Endodermal cell (in vitro differentiated cells): ENCODE results near the gene HHAT. TPM values are rescaled to one million over a fixed set of nuclear protein-coding genes. Genes with fewer than 3 reads are reported as not detected.
"Not testable (repeated sequence)": the region's sequence is repeated elsewhere in the genome, so short reads cannot be mapped to it uniquely, and the experiment has no call there.

Experiments
- DNase-seq: peaks from one replicate; pipeline ENCODE4 v3.0.0-alpha.2; 2017
- H3K27ac ChIP-seq: 2 replicates; pipeline ENCODE4 v1.5.1; 2013; ENCODE audit warnings: mild to moderate bottlenecking, low read depth, low read length, moderate library complexity
- H3K27me3 ChIP-seq: 2 replicates; pipeline ENCODE4 v1.6.1; 2013; ENCODE audit warnings: mild to moderate bottlenecking, low read length, moderate library complexity; ENCODE audit not compliant: insufficient read depth, control insufficient read depth, poor library complexity, severe bottlenecking
- H3K36me3 ChIP-seq: 2 replicates; pipeline ENCODE4 v1.7.0; 2013; ENCODE audit warnings: mild to moderate bottlenecking, low read length, moderate library complexity; ENCODE audit not compliant: control insufficient read depth, insufficient read depth
- H3K4me1 ChIP-seq: one replicate; pipeline ENCODE4 v1.7.0; 2013; ENCODE audit warnings: low read length; ENCODE audit not compliant: control insufficient read depth, insufficient read depth
- H3K4me3 ChIP-seq: 2 replicates; pipeline ENCODE4 v1.5.1; 2013; ENCODE audit warnings: mild to moderate bottlenecking, low read length, moderate library complexity
- H3K9ac ChIP-seq: 2 replicates; pipeline ENCODE4 v1.6.1; 2013; ENCODE audit warnings: mild to moderate bottlenecking, low read length, moderate library complexity; ENCODE audit not compliant: poor library complexity, severe bottlenecking; ENCODE audit errors: extremely low read depth
- H3K9me3 ChIP-seq: 2 replicates; pipeline ENCODE4 v1.6.1; 2013; ENCODE audit warnings: mild to moderate bottlenecking, low read length, moderate library complexity; ENCODE audit not compliant: control insufficient read depth
- H3K27ac Mint-ChIP-seq: 2 replicates; pipeline ENCODE4 v1.8.0; 2020; ENCODE audit warnings: mixed read lengths
- H3K27me3 Mint-ChIP-seq: 2 replicates; pipeline ENCODE4 v1.8.0; 2021; ENCODE audit warnings: mild to moderate bottlenecking, mixed read lengths; ENCODE audit not compliant: insufficient read depth
- H3K36me3 Mint-ChIP-seq: 2 replicates; pipeline ENCODE4 v1.8.0; 2020; ENCODE audit warnings: low read depth, mixed read lengths
- H3K4me1 Mint-ChIP-seq: 2 replicates; pipeline ENCODE4 v1.8.0; 2020; ENCODE audit warnings: mixed read lengths
- H3K4me3 Mint-ChIP-seq: 2 replicates; pipeline ENCODE4 v1.8.0; 2020; ENCODE audit warnings: mild to moderate bottlenecking, moderate library complexity, mixed read lengths
- H3K9me3 Mint-ChIP-seq: 2 replicates; pipeline ENCODE4 v1.8.0; 2020; ENCODE audit warnings: mild to moderate bottlenecking, mixed read lengths
- WGBS, 2 experiments: methylation state at CpG; one replicate each; pipeline versions ENCODE4 v1.1.5 to v1.1.7; 2013; ENCODE audit warnings: missing lambda C conversion rate in 2 of 2, mixed read lengths in 1 of 2; ENCODE audit not compliant: insufficient coverage in 1 of 2, insufficient read length in 1 of 2; 5-methylcytosine and 5-hydroxymethylcytosine counted together
- total RNA-seq, 2 donors: library from RNA; stranded (reverse); fragmentation: NEBNext Ultra II Directional in 1 of 2; extraction: Animal tissue kit (Norgen Biotek cat#: 25700) in 1 of 2; gene quantifications; 2 replicates in 1 of 2; 3 replicates in 1 of 2; pipeline ENCODE4 v1.2.1, GENCODE V29; 2021
- TF ChIP-seq, protein P1 (sequence below): fragments of 200-600 bp; sonication (generic); conservative IDR thresholded peaks from 2 replicates; pipeline ENCODE4 v1.5.0; 2021; ENCODE audit warnings: antibody characterized with exemption, mild to moderate bottlenecking

Gene HHAT
- total RNA-seq, 2 donors from 2014 or later = 6.9 to 9.8 TPM

DNA sequence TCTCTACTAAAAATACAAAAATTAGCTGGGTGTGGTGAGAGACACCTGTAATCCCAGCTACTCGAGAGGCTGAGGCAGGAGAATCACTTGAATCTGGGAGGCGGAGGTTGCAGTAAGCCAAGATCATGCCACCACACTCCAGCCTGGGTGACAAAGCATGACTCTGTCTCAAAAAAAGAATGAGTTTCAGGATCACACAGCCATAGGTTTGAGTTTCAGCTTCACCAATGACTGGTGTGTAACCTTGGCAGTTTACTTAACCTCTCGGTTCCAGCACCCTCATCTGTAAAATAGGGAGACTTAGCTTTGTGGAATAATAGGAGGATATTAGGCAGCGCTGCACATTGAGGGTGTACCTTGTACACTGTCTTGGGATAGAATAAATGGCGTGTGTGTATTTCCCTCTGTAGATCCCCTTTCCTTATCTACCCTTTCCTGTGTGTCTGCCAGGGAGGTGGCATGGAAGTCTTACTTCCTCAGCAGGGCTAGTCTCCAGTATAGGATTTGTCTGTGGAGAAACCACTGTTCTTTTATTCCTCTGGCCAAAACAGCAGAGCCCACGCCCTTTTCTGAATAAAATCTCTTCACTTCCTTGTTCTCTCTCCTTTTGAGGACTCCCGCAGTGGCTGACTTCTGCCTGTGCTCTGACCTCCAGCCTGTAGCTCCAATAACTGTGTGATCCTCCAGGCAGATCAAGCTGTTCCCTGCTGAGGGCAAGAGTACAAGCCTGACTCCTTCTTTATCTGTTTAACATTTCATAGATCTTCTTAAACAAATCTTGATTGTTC lies 90.4 kb downstream of the HHAT start:
- H3K27me3 ChIP-seq = no peaks in the 10 kb centered on the region
- WGBS, 2 experiments = 85% methylated on average over 5 to 7 of the region's 7 CpGs
- no peaks in the 10 kb centered on the region for H3K27me3 Mint-ChIP-seq

DNA sequence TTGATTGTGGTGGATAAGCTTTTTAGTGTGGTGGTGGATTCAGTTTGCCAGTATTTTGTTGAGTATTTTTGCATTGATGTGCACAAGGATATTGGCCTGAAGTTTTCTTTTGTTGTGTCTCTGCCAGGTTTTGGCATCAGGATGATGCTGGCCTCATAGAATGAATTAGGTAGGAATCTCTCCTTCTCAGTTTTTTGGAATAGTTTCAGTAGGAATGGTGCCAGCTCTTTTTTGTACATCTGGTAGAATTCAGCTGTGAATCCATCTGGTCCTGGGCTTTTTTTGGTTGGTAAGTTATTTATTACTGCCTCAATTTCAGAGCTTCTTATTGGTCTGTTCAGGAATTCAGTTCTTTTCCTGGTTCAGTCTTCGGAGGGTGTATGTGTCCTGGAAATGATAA lies 98.0 kb downstream of the HHAT start:
- H3K27me3 ChIP-seq, H3K9me3 Mint-ChIP-seq, H3K36me3 ChIP-seq, H3K4me3 Mint-ChIP-seq, DNase-seq, H3K27me3 Mint-ChIP-seq, H3K4me3 ChIP-seq, H3K9me3 ChIP-seq, H3K27ac Mint-ChIP-seq, H3K36me3 Mint-ChIP-seq, H3K9ac ChIP-seq, H3K4me1 Mint-ChIP-seq, H3K4me1 ChIP-seq, H3K27ac ChIP-seq: not testable (repeated sequence)
- no CpG with 5 or more reads among the region's 1 CpG for WGBS, 2 experiments

More for the DNA sequence above, 90.4 kb downstream of the HHAT start:
- Histone ChIP-seq H3K36me3 (no peaks in the 10 kb centered on the region), H3K4me3 (no peak overlapping the region), H3K9ac (no peak overlapping the region), H3K9me3 (peaks cover 4% of the 10 kb centered on the region), H3K4me1 (peaks cover 6% of the 10 kb centered on the region), H3K27ac (no peak overlapping the region)
- Mint-ChIP-seq H3K36me3 (no peaks in the 10 kb centered on the region), H3K4me1 (peaks cover 7% of the 10 kb centered on the region), H3K9me3 (no peaks in the 10 kb centered on the region), H3K4me3 (no peak overlapping the region), H3K27ac (no peak overlapping the region)
- no peak for DNase-seq
- TF ChIP-seq, protein P1, sequence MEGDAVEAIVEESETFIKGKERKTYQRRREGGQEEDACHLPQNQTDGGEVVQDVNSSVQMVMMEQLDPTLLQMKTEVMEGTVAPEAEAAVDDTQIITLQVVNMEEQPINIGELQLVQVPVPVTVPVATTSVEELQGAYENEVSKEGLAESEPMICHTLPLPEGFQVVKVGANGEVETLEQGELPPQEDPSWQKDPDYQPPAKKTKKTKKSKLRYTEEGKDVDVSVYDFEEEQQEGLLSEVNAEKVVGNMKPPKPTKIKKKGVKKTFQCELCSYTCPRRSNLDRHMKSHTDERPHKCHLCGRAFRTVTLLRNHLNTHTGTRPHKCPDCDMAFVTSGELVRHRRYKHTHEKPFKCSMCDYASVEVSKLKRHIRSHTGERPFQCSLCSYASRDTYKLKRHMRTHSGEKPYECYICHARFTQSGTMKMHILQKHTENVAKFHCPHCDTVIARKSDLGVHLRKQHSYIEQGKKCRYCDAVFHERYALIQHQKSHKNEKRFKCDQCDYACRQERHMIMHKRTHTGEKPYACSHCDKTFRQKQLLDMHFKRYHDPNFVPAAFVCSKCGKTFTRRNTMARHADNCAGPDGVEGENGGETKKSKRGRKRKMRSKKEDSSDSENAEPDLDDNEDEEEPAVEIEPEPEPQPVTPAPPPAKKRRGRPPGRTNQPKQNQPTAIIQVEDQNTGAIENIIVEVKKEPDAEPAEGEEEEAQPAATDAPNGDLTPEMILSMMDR = no peak

DNA sequence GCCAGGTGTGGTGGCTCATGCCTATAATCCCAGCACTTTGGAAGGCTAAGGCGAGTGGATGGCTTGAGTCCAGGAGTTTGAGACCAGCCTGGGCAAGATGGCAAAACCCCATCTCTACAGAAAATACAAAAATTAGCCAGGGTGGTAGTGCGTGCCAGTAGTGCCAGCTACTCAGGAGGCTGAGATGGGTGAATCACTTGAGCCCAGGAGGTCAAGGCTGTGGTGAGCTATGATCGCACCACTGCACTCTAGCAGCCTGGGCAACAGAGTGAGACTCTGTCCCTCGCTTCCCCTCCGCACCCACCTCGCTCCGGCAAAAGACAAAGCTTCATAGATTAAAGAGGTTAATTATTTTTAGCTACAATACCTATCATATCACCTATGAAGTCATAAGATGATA lies 100.0 kb downstream of the HHAT start:
- Histone ChIP-seq H3K27me3 (no peaks in the 10 kb centered on the region), H3K27ac (no peak overlapping the region), H3K4me3 (no peak overlapping the region), H3K9ac (no peak overlapping the region), H3K36me3 (no peaks in the 10 kb centered on the region), H3K4me1 (no peaks in the 10 kb centered on the region), H3K9me3 (peaks cover 8% of the 10 kb centered on the region)
- no peaks in the 10 kb centered on the region for H3K9me3 Mint-ChIP-seq
- H3K4me3 Mint-ChIP-seq = no peak overlapping the region
- no peak overlapping the region for H3K27ac Mint-ChIP-seq
- TF ChIP-seq, protein P1 = no peak
- H3K36me3 Mint-ChIP-seq = no peaks in the 10 kb centered on the region
- H3K4me1 Mint-ChIP-seq = no peaks in the 10 kb centered on the region
- no peak for DNase-seq
- WGBS, 2 experiments = 81 to 97% methylated on average over 5 to 7 of the region's 7 CpGs
- no peaks in the 10 kb centered on the region for H3K27me3 Mint-ChIP-seq
